HG03342 (cell line): Measurements from ENCODE around the gene PRKCD.

Experiments used
- ATAC-seq: cut with Tn5 transposase; IDR thresholded peaks from one replicate; pipeline ENCODE4 v1.9.1; 2021; ENCODE audit warnings: mild to moderate bottlenecking, moderate library complexity; ENCODE audit not compliant: unreplicated experiment

PRKCD gene

GRCh38 chr3:53229606-53230005 is 68.6 kb downstream of the PRKCD start:
- no peak for ATAC-seq

- ATAC-seq: no peak
Measured at GRCh38 chr3:53230041-53230621, 69.1 kb downstream of the PRKCD start.

GRCh38 chr3:53230789-53231188 is 69.8 kb downstream of the PRKCD start:
- ATAC-seq: no peak

- ATAC-seq: no peak
Measured at GRCh38 chr3:53231532-53232511, 70.8 kb downstream of the PRKCD start.

GRCh38 chr3:53232641-53233377 is 71.8 kb downstream of the PRKCD start:
- no peak for ATAC-seq

GRCh38 chr3:53234130-53234840 is 73.3 kb downstream of the PRKCD start:
- no peak for ATAC-seq

GRCh38 chr3:53234841-53235232 is 73.8 kb downstream of the PRKCD start:
- ATAC-seq: no peak

GRCh38 chr3:53235545-53235944 is 74.5 kb downstream of the PRKCD start:
- no peak for ATAC-seq

GRCh38 chr3:53236112-53236841 is 75.3 kb downstream of the PRKCD start:
- no peak for ATAC-seq

DNA sequence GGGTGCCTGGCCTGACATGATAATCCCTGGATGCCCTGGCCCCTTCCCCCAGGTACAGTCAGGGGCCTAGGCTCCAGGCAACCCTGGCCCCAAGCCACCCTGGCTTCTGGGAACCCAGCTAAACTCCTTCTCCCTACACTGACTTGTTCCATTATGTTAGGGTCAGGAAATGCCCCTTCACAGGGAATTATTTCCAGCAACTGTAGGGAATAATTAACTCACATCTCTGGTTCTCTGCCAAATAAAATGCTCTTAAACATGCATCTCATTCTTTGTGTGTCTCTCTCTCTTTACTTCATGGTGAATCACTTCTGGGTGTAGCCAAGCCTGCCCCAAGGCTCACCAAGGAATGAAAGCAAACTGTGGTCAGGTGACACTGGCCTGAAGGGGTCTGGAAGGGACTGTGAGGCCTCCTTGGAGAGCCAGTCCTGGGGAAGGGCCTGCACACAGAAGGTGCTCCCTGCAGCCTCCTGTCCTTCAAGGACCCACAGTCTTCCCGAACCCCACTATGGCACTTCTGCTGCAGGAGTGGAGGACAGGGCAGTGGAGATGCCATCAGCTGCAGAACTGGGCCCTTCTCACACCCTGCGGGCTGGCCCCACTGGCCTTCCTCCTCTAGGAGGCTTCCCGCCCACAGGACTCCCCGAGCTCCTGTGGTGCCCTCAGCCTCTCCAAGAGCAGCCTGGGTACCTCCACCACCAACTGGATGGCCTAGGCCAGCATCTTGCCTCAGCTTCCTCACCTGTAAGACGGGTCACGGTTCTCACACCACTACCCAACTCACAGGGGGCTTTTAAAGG is 77.2 kb downstream of the PRKCD start:
- no peak for ATAC-seq

DNA sequence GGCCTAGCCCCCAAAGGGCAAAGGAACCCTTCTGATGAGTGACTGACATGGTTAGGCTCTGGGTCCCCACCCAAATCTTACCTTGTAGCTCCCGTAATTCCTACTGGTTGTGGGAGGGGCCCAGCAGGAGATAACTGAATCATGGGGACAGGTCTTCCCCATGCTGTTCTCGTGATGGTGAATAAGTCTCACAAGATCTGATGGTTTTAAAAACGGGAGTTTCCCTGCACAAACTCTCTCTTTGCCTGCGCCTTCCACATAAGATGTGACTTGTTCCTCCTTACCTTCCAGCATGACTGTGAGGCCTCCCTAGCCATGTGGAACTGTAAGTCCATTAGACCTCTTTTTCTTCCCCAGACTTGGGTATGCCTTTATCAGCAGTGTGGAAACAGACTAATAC is 77.9 kb downstream of the PRKCD start:
- ATAC-seq: no peak

DNA sequence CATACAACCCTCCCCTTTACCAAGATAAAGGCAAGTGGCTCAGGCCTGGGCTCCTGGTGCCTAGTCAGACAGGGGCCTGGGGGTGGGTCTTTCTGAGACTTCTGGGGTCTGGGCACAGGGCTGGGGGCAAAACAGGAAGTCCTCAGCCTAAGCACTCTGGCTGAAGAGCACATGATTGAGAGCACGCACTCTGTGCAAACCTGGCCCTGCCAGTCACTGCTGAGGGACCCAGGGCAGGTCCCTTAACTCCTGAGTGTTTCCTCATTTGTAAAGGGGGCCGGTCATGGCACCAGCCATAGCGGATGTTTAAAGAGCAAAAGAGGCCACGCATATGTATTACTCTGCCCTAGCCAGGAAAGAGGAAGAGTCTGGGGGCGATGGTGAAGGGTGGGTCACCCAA is 78.8 kb downstream of the PRKCD start:
- no peak for ATAC-seq

GRCh38 chr3:53240989-53241972 is 80.3 kb downstream of the PRKCD start:
- no peak for ATAC-seq

DNA sequence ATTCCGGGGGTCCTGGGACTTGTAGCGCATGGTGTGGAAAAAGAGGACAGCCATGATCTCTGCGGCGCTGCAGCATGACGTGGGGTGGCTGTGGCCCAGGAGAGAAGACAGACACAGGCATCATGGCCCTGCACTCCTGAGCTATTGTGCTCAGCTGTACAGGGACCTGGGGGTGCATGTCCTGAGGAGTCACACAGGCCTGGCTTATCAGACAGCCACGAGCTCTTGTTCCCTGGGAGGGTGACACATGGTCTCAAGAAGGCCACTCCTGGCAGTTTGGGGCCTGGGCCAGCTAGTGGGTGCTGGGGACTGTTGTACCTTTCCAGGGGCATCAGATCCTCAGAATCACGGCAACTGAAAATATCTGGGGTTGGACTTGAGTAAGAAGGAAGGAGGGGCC is 81.1 kb downstream of the PRKCD start:
- no peak for ATAC-seq
